Kidney (tissue), 14 donors: ENCODE results near the gene ARID1B. TPM values are rescaled to one million over a fixed set of nuclear protein-coding genes. Genes with fewer than 3 reads are reported as not detected.

Experiments
- DNase-seq, 5 donors: peaks; one replicate each; pipeline ENCODE4 v3.0.0-alpha.2; 2013 to 2020
- FAIRE-seq: peaks from 2 replicates; lab custom pipeline; 2012; peaks lifted over from hg19 to GRCh38; lab: Jason Lieb, UNC
- H3K27ac ChIP-seq, 2 donors: one replicate each; pipeline ENCODE4 v1.7.0; 2013; ENCODE audit warnings: low read depth in 2 of 2, low read length in 2 of 2, inconsistent platforms in 1 of 2
- H3K27me3 ChIP-seq: one replicate; pipeline ENCODE4 v1.7.1; 2013; ENCODE audit warnings: low read length, inconsistent platforms; ENCODE audit not compliant: control insufficient read depth, insufficient read depth
- H3K36me3 ChIP-seq, 3 donors: one replicate each; pipeline versions ENCODE4 v1.7.0 to v1.7.1; 2013; ENCODE audit warnings: low read length in 3 of 3, control low read depth in 1 of 3, inconsistent platforms in 1 of 3; ENCODE audit not compliant: insufficient read depth in 3 of 3, control insufficient read depth in 2 of 3
- H3K4me1 ChIP-seq, 3 donors: one replicate each; pipeline versions ENCODE4 v1.7.0 to v1.7.1; 2013; ENCODE audit warnings: low read length in 3 of 3, inconsistent platforms in 1 of 3, low read depth in 1 of 3; ENCODE audit not compliant: control insufficient read depth in 2 of 3, insufficient read depth in 2 of 3
- H3K4me3 ChIP-seq, 3 donors: one replicate each; pipeline versions ENCODE4 v1.7.0 to v1.8.1; 2013; ENCODE audit warnings: low read length in 3 of 3, control low read depth in 1 of 3, inconsistent platforms in 1 of 3
- H3K9ac ChIP-seq, 3 donors: one replicate each; pipeline versions ENCODE4 v1.7.0 to v1.7.1; 2013; ENCODE audit warnings: low read length in 3 of 3, control low read depth in 1 of 3, inconsistent platforms in 1 of 3
- H3K9me3 ChIP-seq, 3 donors: one replicate each; pipeline versions ENCODE4 v1.7.0 to v1.7.1; 2013; ENCODE audit warnings: low read length in 3 of 3, control low read depth in 1 of 3, inconsistent platforms in 1 of 3; ENCODE audit not compliant: control insufficient read depth in 2 of 3, insufficient read depth in 1 of 3
- intact Hi-C: fragments of 100-400 bp; cut with DNase I; formaldehyde crosslinking; loops from one replicate; pipeline ENCODE4 v1.11.1; 2022
- polyA plus RNA-seq: library from polyadenylated mRNA; stranded (reverse); fragments of 350-450 nt; fragmentation: Illumina TruSeq; extraction: RNeasy Lipid Tissue Mini Kit (QIAGEN cat#74804); gene quantifications from one replicate; pipeline ENCODE4 v1.2.3, GENCODE V29; 2014; ENCODE audit warnings: low read depth, low replicate concordance; ENCODE audit not compliant: insufficient read depth
- total RNA-seq: library from RNA; stranded (reverse); fragmentation: NEBNext Ultra II Directional; extraction: Animal tissue kit (Norgen Biotek cat#: 25700); gene quantifications from one replicate; pipeline ENCODE4 v1.2.1, GENCODE V29; 2021
- TF ChIP-seq, protein P1 (sequence below): IDR thresholded peaks from 3 replicates; pipeline ENCODE4 v1.5.1; 2012; ENCODE audit warnings: mild to moderate bottlenecking, moderate library complexity, borderline replicate concordance; ENCODE audit not compliant: insufficient read depth; ENCODE audit errors: extremely low read depth
- donor health status: control.
- donor health status: control.
- donor health status: control.
- donor health status: control.
- donor health status: control.
- donor health status: DM: yes; HTN: yes; CAD: no.
- donor health status: Normal renal cell carcinoma (clear cell type).

Gene ARID1B
- total and polyA plus RNA-seq, 2 donors from 2014 or later: 16.4 to 110 TPM

DNA sequence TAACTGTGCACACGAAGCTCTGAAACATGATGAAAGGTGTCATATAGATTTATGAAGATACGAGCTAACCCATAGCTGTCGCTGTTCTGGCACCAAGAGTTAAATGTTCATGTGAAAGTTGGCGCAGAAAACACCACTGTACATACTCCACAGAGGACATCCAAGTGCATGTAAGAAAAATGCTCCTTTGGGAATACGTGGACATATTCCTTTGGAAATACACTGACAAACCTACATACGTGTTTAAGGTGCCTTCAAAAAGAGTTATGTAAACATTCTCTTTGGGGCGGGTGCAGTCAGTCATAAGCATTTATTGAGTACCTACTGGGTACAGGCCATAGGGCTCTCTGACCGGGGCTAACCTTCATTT is 723 bp upstream of the ARID1B start:
- DNase-seq: peak in 3 of 5 donors; percentile 26 to 75 (median 60)
- H3K4me1 ChIP-seq: peaks cover 4 to 18% (median 5%) of the 10 kb centered on the region in 3 donors

DNA sequence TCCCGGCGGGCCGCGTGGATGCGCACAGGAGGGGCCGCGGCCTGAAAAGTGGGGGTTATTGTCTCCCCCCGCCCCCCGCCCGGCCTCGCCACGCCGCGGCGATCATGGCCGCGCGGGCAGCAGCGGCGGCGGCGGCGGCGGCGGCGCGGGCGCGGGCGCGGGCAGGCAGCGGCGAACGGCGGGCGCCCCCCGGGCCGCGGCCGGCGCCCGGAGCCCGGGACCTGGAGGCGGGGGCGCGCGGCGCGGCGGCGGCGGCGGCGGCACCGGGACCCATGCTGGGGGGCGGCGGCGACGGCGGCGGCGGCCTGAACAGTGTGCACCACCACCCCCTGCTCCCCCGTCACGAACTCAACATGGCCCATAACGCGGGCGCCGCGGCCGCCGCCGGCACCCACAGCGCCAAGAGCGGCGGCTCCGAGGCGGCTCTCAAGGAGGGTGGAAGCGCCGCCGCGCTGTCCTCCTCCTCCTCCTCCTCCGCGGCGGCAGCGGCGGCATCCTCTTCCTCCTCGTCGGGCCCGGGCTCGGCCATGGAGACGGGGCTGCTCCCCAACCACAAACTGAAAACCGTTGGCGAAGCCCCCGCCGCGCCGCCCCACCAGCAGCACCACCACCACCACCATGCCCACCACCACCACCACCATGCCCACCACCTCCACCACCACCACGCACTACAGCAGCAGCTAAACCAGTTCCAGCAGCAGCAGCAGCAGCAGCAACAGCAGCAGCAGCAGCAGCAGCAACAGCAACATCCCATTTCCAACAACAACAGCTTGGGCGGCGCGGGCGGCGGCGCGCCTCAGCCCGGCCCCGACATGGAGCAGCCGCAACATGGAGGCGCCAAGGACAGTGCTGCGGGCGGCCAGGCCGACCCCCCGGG is 637 bp downstream of the ARID1B start:
- no peak for FAIRE-seq

More for the DNA sequence above, 723 bp upstream of the ARID1B start:
- TF ChIP-seq, protein P1, sequence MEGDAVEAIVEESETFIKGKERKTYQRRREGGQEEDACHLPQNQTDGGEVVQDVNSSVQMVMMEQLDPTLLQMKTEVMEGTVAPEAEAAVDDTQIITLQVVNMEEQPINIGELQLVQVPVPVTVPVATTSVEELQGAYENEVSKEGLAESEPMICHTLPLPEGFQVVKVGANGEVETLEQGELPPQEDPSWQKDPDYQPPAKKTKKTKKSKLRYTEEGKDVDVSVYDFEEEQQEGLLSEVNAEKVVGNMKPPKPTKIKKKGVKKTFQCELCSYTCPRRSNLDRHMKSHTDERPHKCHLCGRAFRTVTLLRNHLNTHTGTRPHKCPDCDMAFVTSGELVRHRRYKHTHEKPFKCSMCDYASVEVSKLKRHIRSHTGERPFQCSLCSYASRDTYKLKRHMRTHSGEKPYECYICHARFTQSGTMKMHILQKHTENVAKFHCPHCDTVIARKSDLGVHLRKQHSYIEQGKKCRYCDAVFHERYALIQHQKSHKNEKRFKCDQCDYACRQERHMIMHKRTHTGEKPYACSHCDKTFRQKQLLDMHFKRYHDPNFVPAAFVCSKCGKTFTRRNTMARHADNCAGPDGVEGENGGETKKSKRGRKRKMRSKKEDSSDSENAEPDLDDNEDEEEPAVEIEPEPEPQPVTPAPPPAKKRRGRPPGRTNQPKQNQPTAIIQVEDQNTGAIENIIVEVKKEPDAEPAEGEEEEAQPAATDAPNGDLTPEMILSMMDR: no peak
- H3K36me3 ChIP-seq: no peaks in the 10 kb centered on the region
- H3K27ac ChIP-seq: peak overlapping the region; percentile 97 to 99
- intact Hi-C loops: no loop called here
- no peaks in the 10 kb centered on the region for H3K9me3 ChIP-seq
- no peak for FAIRE-seq
- H3K9ac ChIP-seq: peak overlapping the region; percentile 71 to 99 (median 95)
- peak overlapping the region; percentile 71 to 82 (median 77) for H3K4me3 ChIP-seq
- no peaks in the 10 kb centered on the region for H3K27me3 ChIP-seq

DNA sequence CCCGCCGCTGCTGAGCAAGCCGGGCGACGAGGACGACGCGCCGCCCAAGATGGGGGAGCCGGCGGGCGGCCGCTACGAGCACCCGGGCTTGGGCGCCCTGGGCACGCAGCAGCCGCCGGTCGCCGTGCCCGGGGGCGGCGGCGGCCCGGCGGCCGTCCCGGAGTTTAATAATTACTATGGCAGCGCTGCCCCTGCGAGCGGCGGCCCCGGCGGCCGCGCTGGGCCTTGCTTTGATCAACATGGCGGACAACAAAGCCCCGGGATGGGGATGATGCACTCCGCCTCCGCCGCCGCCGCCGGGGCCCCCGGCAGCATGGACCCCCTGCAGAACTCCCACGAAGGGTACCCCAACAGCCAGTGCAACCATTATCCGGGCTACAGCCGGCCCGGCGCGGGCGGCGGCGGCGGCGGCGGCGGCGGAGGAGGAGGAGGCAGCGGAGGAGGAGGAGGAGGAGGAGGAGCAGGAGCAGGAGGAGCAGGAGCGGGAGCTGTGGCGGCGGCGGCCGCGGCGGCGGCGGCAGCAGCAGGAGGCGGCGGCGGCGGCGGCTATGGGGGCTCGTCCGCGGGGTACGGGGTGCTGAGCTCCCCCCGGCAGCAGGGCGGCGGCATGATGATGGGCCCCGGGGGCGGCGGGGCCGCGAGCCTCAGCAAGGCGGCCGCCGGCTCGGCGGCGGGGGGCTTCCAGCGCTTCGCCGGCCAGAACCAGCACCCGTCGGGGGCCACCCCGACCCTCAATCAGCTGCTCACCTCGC is 1.5 kb downstream of the ARID1B start:
- H3K27me3 ChIP-seq: no peaks in the 10 kb centered on the region
- peak overlapping the region in 1 of 3 donors; percentile 61 for H3K4me3 ChIP-seq
- H3K36me3 ChIP-seq: no peaks in the 10 kb centered on the region
- H3K27ac ChIP-seq: peak overlapping the region; percentile 96 to 98
- peak overlapping the region in 1 of 3 donors; percentile 68 for H3K9ac ChIP-seq
- no peak for FAIRE-seq
- peak; percentile 66 to 90 (median 75) for DNase-seq
- TF ChIP-seq, protein P1: no peak
- no peaks in the 10 kb centered on the region for H3K9me3 ChIP-seq
- peaks cover 4 to 21% (median 8%) of the 10 kb centered on the region in 3 donors for H3K4me1 ChIP-seq
- intact Hi-C loops: no loop called here

More for the DNA sequence above, 637 bp downstream of the ARID1B start:
- intact Hi-C loops: no loop called here
- peak overlapping the region; percentile 80 to 82 (median 81) for H3K4me3 ChIP-seq
- TF ChIP-seq, protein P1: no peak
- no peaks in the 10 kb centered on the region for H3K27me3 ChIP-seq
- DNase-seq: peak; percentile 56 to 86 (median 78)
- H3K9ac ChIP-seq: peak overlapping the region in 2 of 3 donors; percentile 88 to 89
- H3K9me3 ChIP-seq: no peaks in the 10 kb centered on the region
- peak overlapping the region; percentile 97 to 99 for H3K27ac ChIP-seq
- no peaks in the 10 kb centered on the region for H3K36me3 ChIP-seq
- H3K4me1 ChIP-seq: peaks cover 4 to 18% (median 8%) of the 10 kb centered on the region in 3 donors
